GM13977 (cell line): ENCODE results near the gene CDH23.

Source experiments
- DNase-seq: peaks from one replicate; pipeline ENCODE4 v3.0.0; 2012; ENCODE audit warnings: low spot score
- in situ Hi-C: fragments of 300-500 bp; cut with MboI; formaldehyde crosslinking; loops from one replicate; pipeline ENCODE4 v1.12.0; 2022; ENCODE audit warnings: low sequenced_read_pairs, low pct_unique_long_range_greater_than_20kb, mixed read lengths, inconsistent platforms; ENCODE audit not compliant: unreplicated experiment
- TF ChIP-seq, protein P1 (sequence below): IDR thresholded peaks from 2 replicates; pipeline ENCODE4 v1.5.1; 2012; ENCODE audit warnings: mild to moderate bottlenecking, control low read depth; ENCODE audit not compliant: insufficient read depth; ENCODE audit errors: extremely low read depth, missing control alignments

The CDH23 gene

GRCh38 chr10:71701496-71702132 lies 304.9 kb downstream of the CDH23 start:
- in situ Hi-C loops = loop anchor here (10.0 kb wide), 1 partner anchor 317 kb away; no protein-coding TSS in a partner anchor
- TF ChIP-seq, protein P1, sequence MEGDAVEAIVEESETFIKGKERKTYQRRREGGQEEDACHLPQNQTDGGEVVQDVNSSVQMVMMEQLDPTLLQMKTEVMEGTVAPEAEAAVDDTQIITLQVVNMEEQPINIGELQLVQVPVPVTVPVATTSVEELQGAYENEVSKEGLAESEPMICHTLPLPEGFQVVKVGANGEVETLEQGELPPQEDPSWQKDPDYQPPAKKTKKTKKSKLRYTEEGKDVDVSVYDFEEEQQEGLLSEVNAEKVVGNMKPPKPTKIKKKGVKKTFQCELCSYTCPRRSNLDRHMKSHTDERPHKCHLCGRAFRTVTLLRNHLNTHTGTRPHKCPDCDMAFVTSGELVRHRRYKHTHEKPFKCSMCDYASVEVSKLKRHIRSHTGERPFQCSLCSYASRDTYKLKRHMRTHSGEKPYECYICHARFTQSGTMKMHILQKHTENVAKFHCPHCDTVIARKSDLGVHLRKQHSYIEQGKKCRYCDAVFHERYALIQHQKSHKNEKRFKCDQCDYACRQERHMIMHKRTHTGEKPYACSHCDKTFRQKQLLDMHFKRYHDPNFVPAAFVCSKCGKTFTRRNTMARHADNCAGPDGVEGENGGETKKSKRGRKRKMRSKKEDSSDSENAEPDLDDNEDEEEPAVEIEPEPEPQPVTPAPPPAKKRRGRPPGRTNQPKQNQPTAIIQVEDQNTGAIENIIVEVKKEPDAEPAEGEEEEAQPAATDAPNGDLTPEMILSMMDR = no peak
- no peak for DNase-seq

DNA sequence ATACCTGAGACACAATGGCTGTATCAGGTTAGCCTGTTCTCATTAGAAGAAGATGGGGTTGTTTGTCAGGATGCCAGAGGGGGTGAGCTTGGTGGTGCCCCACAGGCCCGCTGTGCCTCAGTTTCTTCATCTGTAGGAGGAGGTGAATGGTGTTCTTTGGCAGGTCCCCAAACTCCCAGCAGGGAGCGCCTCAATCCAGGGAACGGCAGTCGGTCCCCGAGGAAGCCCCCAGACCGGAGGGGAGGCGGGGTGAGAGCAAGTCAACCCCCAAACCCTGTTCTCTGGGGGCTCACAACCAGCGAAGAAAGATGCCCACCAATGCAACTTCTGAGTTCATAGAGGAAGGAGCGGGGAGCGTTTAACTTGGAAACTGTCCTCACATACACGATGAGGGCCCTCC lies 306.9 kb downstream of the CDH23 start:
- in situ Hi-C loops = loop anchor here (10.0 kb wide), 1 partner anchor 319 kb away; no protein-coding TSS in a partner anchor

GRCh38 chr10:71704816-71705215 lies 308.1 kb downstream of the CDH23 start:
- no peak for DNase-seq
- TF ChIP-seq, protein P1 = no peak
- in situ Hi-C loops = loop anchor here (10.0 kb wide), 1 partner anchor 320 kb away; no protein-coding TSS in a partner anchor

More for the DNA sequence above, 306.9 kb downstream of the CDH23 start:
- TF ChIP-seq, protein P1 = no peak
- no peak for DNase-seq

DNA sequence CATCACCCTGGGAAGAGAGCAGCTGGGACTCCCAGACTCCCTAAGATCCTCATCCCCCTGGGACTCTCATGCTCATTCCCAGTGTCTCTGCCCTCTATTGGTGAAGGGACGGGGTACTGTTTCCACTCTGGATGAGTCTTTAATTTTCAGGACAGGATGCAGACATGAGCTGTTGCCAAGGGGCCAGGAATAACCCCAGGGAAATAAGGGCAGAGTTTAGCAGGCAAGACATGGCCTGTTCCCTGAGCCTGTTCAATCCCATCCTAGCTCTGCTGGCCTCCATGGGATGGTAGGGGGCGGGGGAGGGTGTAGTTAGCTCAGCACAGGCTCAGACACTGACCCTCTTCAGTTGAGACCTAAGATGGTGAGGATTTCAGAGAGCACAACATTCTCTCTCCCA lies 308.9 kb downstream of the CDH23 start:
- in situ Hi-C loops = loop anchor here (10.0 kb wide), 1 partner anchor 321 kb away; no protein-coding TSS in a partner anchor
- TF ChIP-seq, protein P1 = no peak
- DNase-seq = no peak

DNA sequence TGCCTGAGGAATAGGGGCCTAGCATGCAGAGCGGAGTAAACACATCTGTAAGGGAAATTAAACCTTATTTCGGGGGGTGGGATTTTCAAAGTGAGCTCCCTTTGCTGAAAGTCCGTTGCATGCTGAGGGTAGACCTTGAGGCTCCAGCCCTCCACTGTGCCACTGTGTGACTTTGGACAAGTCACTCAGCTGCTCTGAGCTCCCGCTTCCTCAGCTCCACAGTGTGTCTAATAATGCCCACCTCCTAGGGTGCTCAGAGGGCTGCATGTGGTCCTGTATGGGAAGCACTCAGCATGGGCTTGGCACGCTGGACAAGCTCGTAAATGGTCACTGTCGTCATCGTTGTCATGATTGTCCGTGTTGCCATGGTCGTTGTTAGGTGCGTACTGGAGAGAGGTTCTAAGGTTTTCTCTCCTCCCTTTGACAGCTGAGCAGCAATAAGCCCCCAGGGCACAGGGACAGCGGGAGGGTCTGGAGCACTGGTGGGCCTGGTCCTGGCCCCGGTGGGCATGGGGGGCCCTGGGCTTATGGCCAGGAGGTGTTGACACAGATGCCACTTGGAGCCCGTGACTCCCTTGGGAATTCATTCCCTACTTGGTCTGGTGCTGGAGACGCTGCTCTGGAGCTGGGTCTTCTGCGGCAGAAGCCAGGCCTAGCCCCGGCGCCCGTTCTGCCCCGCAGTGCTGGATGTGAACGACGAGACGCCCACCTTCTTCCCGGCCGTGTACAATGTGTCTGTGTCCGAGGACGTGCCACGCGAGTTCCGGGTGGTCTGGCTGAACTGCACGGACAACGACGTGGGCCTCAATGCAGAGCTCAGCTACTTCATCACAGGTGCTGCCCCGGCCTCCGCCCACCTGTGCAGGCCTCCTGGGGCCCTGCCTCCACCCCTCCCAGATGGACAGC lies 309.7 kb downstream of the CDH23 start:
- TF ChIP-seq, protein P1 = no peak
- no peak for DNase-seq
- in situ Hi-C loops = loop anchor here (10.0 kb wide), 1 partner anchor 322 kb away; no protein-coding TSS in a partner anchor

GRCh38 chr10:71707240-71707789 lies 310.6 kb downstream of the CDH23 start:
- TF ChIP-seq, protein P1 = no peak
- in situ Hi-C loops = loop anchor here (10.0 kb wide), 1 partner anchor 323 kb away; no protein-coding TSS in a partner anchor
- DNase-seq = no peak
